SH-SY5Y (cell line): ENCODE results near the gene GDAP1L1.

ENCODE experiments used
- GATA2 ChIP-seq: IDR thresholded peaks from 2 replicates; pipeline ENCODE4 v1.6.1; 2011; ENCODE audit warnings: mild to moderate bottlenecking, low read depth, low read length
- GATA3 ChIP-seq: IDR thresholded peaks from 2 replicates; pipeline ENCODE4 v1.6.1; 2011; ENCODE audit warnings: low read depth, mild to moderate bottlenecking, low read length, moderate library complexity

GRCh38 chr20:44222027-44222426, 25.1 kb upstream of the GDAP1L1 start:
- TF ChIP-seq GATA3 (no peak), GATA2 (no peak)
